Calu3 (cell line): ENCODE data around the gene FKBP1B. TPM values are rescaled to one million over a fixed set of nuclear protein-coding genes. Genes with fewer than 3 reads are reported as not detected.

Source experiments
- BruUV-seq: library from RNA; stranded (reverse); fragments of 400-500 nt; replicated peaks from 2 replicates; lab custom pipeline; 2021; lab: Mats Ljungman, UMichigan
- CTCF ChIA-PET: fragments of 300-600 bp; sonication (Branson Sonifier 250); formaldehyde crosslinking; loops from one replicate; lab custom pipeline; 2022; ENCODE audit warnings: antibody characterized with exemption; lab: Charles Lee
- DNase-seq: peaks from one replicate; pipeline ENCODE4 v3.0.0; 2022
- H3K27ac Mint-ChIP-seq: one replicate; pipeline ENCODE4 v1.8.0; 2022; ENCODE audit warnings: mixed read lengths; ENCODE audit not compliant: unreplicated experiment
- H3K27me3 Mint-ChIP-seq: one replicate; pipeline ENCODE4 v1.8.0; 2022; ENCODE audit warnings: mixed read lengths; ENCODE audit not compliant: unreplicated experiment
- H3K36me3 Mint-ChIP-seq: one replicate; pipeline ENCODE4 v1.8.0; 2022; ENCODE audit warnings: mild to moderate bottlenecking, moderate library complexity, mixed read lengths; ENCODE audit not compliant: insufficient read depth, unreplicated experiment
- H3K4me1 Mint-ChIP-seq: one replicate; pipeline ENCODE4 v1.8.0; 2022; ENCODE audit warnings: mild to moderate bottlenecking, low read depth, mixed read lengths; ENCODE audit not compliant: unreplicated experiment
- H3K4me3 Mint-ChIP-seq: one replicate; pipeline ENCODE4 v1.8.0; 2022; ENCODE audit warnings: mild to moderate bottlenecking, low read depth, moderate library complexity, mixed read lengths; ENCODE audit not compliant: unreplicated experiment
- H3K9me3 Mint-ChIP-seq: one replicate; pipeline ENCODE4 v1.8.0; 2022; ENCODE audit warnings: low read depth, mixed read lengths; ENCODE audit not compliant: unreplicated experiment
- CTCF ChIP-seq: fragments of 200-600 bp; IDR thresholded peaks from one replicate; pipeline ENCODE4 v1.8.0; 2022; ENCODE audit warnings: antibody characterized with exemption; ENCODE audit not compliant: unreplicated experiment
- intact Hi-C: fragments of 100-400 bp; cut with micrococcal nuclease; formaldehyde crosslinking; loops from one replicate; pipeline ENCODE4 v1.10.0; 2022; ENCODE audit not compliant: unreplicated experiment
- total RNA-seq: library from RNA; stranded (reverse); gene quantifications from 2 replicates; pipeline ENCODE4 v1.2.3, GENCODE V29; 2022

Gene FKBP1B
- total RNA-seq, 1 experiment from 2014 or later = 8.2 TPM

GRCh38 chr2:24020244-24020643 is 29.3 kb upstream of the FKBP1B start:
- H3K4me3 Mint-ChIP-seq = no peak overlapping the region
- H3K36me3 Mint-ChIP-seq = no peaks in the 10 kb centered on the region
- no peak for DNase-seq
- no TSS peak for BruUV-seq
- no peaks in the 10 kb centered on the region for H3K4me1 Mint-ChIP-seq
- CTCF ChIA-PET = interaction anchor here (0.7 kb wide), 1 partner anchor 427 kb away, joined by 6 read pairs; no protein-coding TSS in a partner anchor
- no peak overlapping the region for H3K27ac Mint-ChIP-seq
- intact Hi-C loops = no loop called here
- no peak for TF ChIP-seq CTCF
- no peaks in the 10 kb centered on the region for H3K9me3 Mint-ChIP-seq
- no peaks in the 10 kb centered on the region for H3K27me3 Mint-ChIP-seq

- peak; percentile 35 for DNase-seq
- Mint-ChIP-seq H3K4me1 (no peaks in the 10 kb centered on the region), H3K27ac (no peak overlapping the region), H3K27me3 (no peaks in the 10 kb centered on the region), H3K4me3 (no peak overlapping the region), H3K36me3 (no peaks in the 10 kb centered on the region), H3K9me3 (no peaks in the 10 kb centered on the region)
- TF ChIP-seq CTCF = no peak
- BruUV-seq = no TSS peak
- CTCF ChIA-PET = no interaction called here
- intact Hi-C loops = no loop called here
These were observed 28.2 kb upstream of the FKBP1B start for GRCh38 chr2:24021122-24021998.

- intact Hi-C loops = no loop called here
- no peak overlapping the region for H3K4me3 Mint-ChIP-seq
- H3K9me3 Mint-ChIP-seq = no peaks in the 10 kb centered on the region
- no peak for TF ChIP-seq CTCF
- CTCF ChIA-PET = interaction anchor here (0.6 kb wide), 1 partner anchor 1175 kb away, joined by 3 read pairs; no protein-coding TSS in a partner anchor
- H3K36me3 Mint-ChIP-seq = no peaks in the 10 kb centered on the region
- BruUV-seq = no TSS peak
- no peaks in the 10 kb centered on the region for H3K4me1 Mint-ChIP-seq
- H3K27ac Mint-ChIP-seq = no peak overlapping the region
- no peak for DNase-seq
- no peaks in the 10 kb centered on the region for H3K27me3 Mint-ChIP-seq
These were observed 27.1 kb upstream of the FKBP1B start for GRCh38 chr2:24022324-24022974.

GRCh38 chr2:24022975-24023575 is 26.5 kb upstream of the FKBP1B start:
- no TSS peak for BruUV-seq
- H3K4me3 Mint-ChIP-seq = no peak overlapping the region
- no peak for DNase-seq
- H3K4me1 Mint-ChIP-seq = no peaks in the 10 kb centered on the region
- TF ChIP-seq CTCF = no peak
- H3K27me3 Mint-ChIP-seq = no peaks in the 10 kb centered on the region
- H3K9me3 Mint-ChIP-seq = no peaks in the 10 kb centered on the region
- H3K36me3 Mint-ChIP-seq = no peaks in the 10 kb centered on the region
- intact Hi-C loops = no loop called here
- CTCF ChIA-PET = interaction anchor here (0.6 kb wide), 1 partner anchor 1174 kb away, joined by 3 read pairs; no protein-coding TSS in a partner anchor
- no peak overlapping the region for H3K27ac Mint-ChIP-seq
